GM12878 (cell line): ENCODE data around the gene EFCC1. TPM values are rescaled to one million over a fixed set of nuclear protein-coding genes. Genes with fewer than 3 reads are reported as not detected.
A peak's percentile ranks its signal among the peaks of the same experiment; 100 is the strongest.

ENCODE experiments used
- CBX5 ChIP-seq: sonication (generic); IDR thresholded peaks from 2 replicates; pipeline ENCODE4 v1.6.1; 2016; ENCODE audit warnings: low read depth, moderate library complexity, mild to moderate bottlenecking, inconsistent platforms
- CREB1 ChIP-seq: IDR thresholded peaks from 2 replicates; pipeline ENCODE4 v1.6.1; 2012; ENCODE audit warnings: low read depth, mild to moderate bottlenecking, inconsistent platforms
- EED ChIP-seq: sonication (generic); IDR thresholded peaks from 2 replicates; pipeline ENCODE4 v1.6.1; 2016; ENCODE audit warnings: antibody characterized with exemption, low read depth
- EP300 ChIP-seq, 2 experiments: fragments of 150-350 bp in 1 of 2; IDR thresholded peaks; 2 replicates each; pipeline ENCODE4 v1.6.1; 2011 to 2012; ENCODE audit warnings: low read depth in 2 of 2, low read length in 2 of 2, borderline replicate concordance in 1 of 2, improper control_type of control experiment in 1 of 2, inconsistent platforms in 1 of 2; ENCODE audit not compliant: control insufficient read depth in 1 of 2
- ETV6 ChIP-seq, 2 experiments: fragments of 450-650 bp in 1 of 2; IDR thresholded peaks in 1 of 2; conservative IDR thresholded peaks in 1 of 2; 2 replicates each; pipeline ENCODE4 v1.6.1; 2014; ENCODE audit warnings: antibody characterized with exemption in 1 of 2, borderline replicate concordance in 1 of 2, low read depth in 1 of 2, mild to moderate bottlenecking in 1 of 2, moderate library complexity in 1 of 2
- EZH2 ChIP-seq: IDR thresholded peaks from 2 replicates; pipeline ENCODE4 v1.6.1; 2012; ENCODE audit warnings: low read depth, mild to moderate bottlenecking, control low read depth, inconsistent platforms, low read length, borderline replicate concordance; ENCODE audit not compliant: control insufficient read depth
- HDAC6 ChIP-seq: fragments of 200-600 bp; sonication (generic); IDR thresholded peaks from one replicate; pipeline ENCODE4 v1.8.0; 2017; ENCODE audit warnings: antibody characterized with exemption; ENCODE audit not compliant: unreplicated experiment
- IRF4 ChIP-seq: IDR thresholded peaks from 2 replicates; pipeline ENCODE4 v1.6.1; 2011; ENCODE audit warnings: low read depth, low read length
- JUND ChIP-seq: IDR thresholded peaks from 2 replicates; pipeline ENCODE4 v1.6.1; 2012; ENCODE audit warnings: low read depth, mild to moderate bottlenecking, low read length, improper control_type of control experiment, moderate library complexity
- KDM1A ChIP-seq: fragments of 200-600 bp; sonication (generic); IDR thresholded peaks from 2 replicates; pipeline ENCODE4 v1.6.1; 2016; ENCODE audit warnings: borderline replicate concordance
- MYC ChIP-seq: IDR thresholded peaks from 2 replicates; pipeline ENCODE4 v1.6.1; 2011; ENCODE audit warnings: mild to moderate bottlenecking, low read length, moderate library complexity, inconsistent platforms; ENCODE audit not compliant: insufficient read depth, insufficient replicate concordance, insufficient read length, severe bottlenecking
- PML ChIP-seq: IDR thresholded peaks from 2 replicates; pipeline ENCODE4 v1.6.1; 2012; ENCODE audit warnings: low read length, inconsistent platforms
- SIX5 ChIP-seq: IDR thresholded peaks from 2 replicates; pipeline ENCODE4 v1.6.1; 2011; ENCODE audit warnings: mild to moderate bottlenecking, low read depth, low read length, moderate library complexity; ENCODE audit not compliant: severe bottlenecking
- SUZ12 ChIP-seq: fragments of 200-600 bp; sonication (generic); IDR thresholded peaks from one replicate; pipeline ENCODE4 v1.6.1; 2018; ENCODE audit warnings: antibody characterized with exemption, mild to moderate bottlenecking; ENCODE audit not compliant: unreplicated experiment
- TBL1XR1 ChIP-seq: IDR thresholded peaks from 2 replicates; pipeline ENCODE4 v1.6.1; 2012; ENCODE audit warnings: low read depth, low read length, improper control_type of control experiment
- TCF12 ChIP-seq: IDR thresholded peaks from 2 replicates; pipeline ENCODE4 v1.6.1; 2011; ENCODE audit warnings: low read depth, mild to moderate bottlenecking, low read length
- ZNF622 ChIP-seq: fragments of 450-650 bp; IDR thresholded peaks from 2 replicates; pipeline ENCODE4 v1.6.1; 2017; ENCODE audit warnings: mild to moderate bottlenecking, inconsistent platforms
- polyA plus RNA-seq, 11 experiments: library from polyadenylated mRNA; depleted of rRNA in 4 of 11; unstranded in 6 of 11; stranded (reverse) in 5 of 11; fragments of >200 nt; fragmentation: Nextera tagmentation in 4 of 11; fragmentation: Illumina TruSeq in 1 of 11; extraction: Ambion mirVana in 4 of 11; extraction: Trizol in 1 of 11; gene quantifications; 1 replicate in 1 of 11; 2 replicates in 10 of 11; pipeline versions ENCODE4 v1.2.1 to v1.2.3, GENCODE V29; 2011 to 2016; ENCODE audit warnings: inconsistent platforms in 2 of 11, missing spikeins in 2 of 11, low read depth in 1 of 11
- total RNA-seq, 4 experiments: library from RNA; depleted of rRNA in 3 of 4; stranded (reverse); fragments of >200 nt in 3 of 4; fragmentation: Illumina TruSeq in 1 of 4; extraction: Trizol in 1 of 4; gene quantifications; 2 replicates each; pipeline versions ENCODE4 v1.2.1 to v1.2.3, GENCODE V29; 2013 to 2021
- TF ChIP-seq, protein P1 (sequence below): fragments of 450-650 bp; IDR thresholded peaks from 2 replicates; pipeline ENCODE4 v1.6.1; 2017; ENCODE audit warnings: mild to moderate bottlenecking, moderate library complexity
- TF ChIP-seq, protein P2 (sequence below): fragments of 450-650 bp; IDR thresholded peaks from 2 replicates; pipeline ENCODE4 v1.6.1; 2018; ENCODE audit warnings: borderline replicate concordance, mild to moderate bottlenecking; ENCODE audit not compliant: partially characterized antibody
- TF ChIP-seq, protein P3 (sequence below): IDR thresholded peaks from 2 replicates; pipeline ENCODE4 v1.6.1; 2012; ENCODE audit warnings: low read depth, low read length, improper control_type of control experiment

EFCC1 gene
- total and polyA plus RNA-seq, 10 of the 15 experiments (the other 5 are each of a cell fraction or from before 2014, with no cell fraction given), result not detected

DNA sequence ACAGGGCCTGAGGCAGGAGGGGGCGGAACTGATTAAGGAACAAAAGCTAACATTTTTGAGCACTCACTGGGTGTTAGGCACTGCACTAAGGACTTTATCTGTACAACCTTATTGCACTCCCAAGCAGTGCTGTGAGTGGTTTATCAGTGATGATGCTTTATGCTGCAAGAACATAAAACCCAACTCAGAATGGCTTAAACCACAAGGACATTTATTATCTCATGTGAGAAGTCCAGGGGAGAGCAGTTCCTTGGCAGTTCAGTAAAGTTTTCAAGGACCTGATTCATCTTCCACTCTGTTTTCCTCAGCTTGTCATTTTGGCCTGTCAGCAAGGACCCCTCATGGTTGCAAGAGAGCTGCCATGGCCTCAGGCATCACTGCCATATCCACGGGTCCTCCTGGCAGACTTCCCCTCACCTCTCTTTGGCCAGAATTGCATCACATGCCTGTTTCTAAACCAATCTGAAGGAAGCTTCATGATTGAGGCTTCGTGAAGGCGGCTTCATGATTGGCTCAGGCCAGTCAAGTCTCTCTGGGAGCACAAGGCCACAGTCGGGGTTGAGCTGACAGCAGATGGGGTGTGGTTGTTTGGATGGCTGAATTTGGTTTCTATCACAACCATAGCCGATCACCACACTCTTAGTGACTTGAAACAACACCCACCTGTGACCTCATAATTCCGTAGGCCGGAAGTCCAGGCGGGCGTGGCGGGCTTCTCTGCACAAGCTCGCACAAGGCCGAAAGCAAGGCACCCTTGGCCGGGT lies 15.8 kb downstream of the EFCC1 start (continued):
- TF ChIP-seq, protein P1, sequence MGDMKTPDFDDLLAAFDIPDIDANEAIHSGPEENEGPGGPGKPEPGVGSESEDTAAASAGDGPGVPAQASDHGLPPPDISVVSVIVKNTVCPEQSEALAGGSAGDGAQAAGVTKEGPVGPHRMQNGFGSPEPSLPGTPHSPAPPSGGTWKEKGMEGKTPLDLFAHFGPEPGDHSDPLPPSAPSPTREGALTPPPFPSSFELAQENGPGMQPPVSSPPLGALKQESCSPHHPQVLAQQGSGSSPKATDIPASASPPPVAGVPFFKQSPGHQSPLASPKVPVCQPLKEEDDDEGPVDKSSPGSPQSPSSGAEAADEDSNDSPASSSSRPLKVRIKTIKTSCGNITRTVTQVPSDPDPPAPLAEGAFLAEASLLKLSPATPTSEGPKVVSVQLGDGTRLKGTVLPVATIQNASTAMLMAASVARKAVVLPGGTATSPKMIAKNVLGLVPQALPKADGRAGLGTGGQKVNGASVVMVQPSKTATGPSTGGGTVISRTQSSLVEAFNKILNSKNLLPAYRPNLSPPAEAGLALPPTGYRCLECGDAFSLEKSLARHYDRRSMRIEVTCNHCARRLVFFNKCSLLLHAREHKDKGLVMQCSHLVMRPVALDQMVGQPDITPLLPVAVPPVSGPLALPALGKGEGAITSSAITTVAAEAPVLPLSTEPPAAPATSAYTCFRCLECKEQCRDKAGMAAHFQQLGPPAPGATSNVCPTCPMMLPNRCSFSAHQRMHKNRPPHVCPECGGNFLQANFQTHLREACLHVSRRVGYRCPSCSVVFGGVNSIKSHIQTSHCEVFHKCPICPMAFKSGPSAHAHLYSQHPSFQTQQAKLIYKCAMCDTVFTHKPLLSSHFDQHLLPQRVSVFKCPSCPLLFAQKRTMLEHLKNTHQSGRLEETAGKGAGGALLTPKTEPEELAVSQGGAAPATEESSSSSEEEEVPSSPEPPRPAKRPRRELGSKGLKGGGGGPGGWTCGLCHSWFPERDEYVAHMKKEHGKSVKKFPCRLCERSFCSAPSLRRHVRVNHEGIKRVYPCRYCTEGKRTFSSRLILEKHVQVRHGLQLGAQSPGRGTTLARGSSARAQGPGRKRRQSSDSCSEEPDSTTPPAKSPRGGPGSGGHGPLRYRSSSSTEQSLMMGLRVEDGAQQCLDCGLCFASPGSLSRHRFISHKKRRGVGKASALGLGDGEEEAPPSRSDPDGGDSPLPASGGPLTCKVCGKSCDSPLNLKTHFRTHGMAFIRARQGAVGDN, result no peak
- TF ChIP-seq CREB1, result peak; percentile 76
- TF ChIP-seq EP300 (IDR thresholded peaks at IDR 0.05; ENCODE audit: borderline replicate concordance in 1 of 2, control insufficient read depth in 1 of 2, low read depth in 2 of 2, low read length in 2 of 2), result no peak
- TF ChIP-seq SUZ12, result no peak
- no peak for TF ChIP-seq KDM1A
- no peak for TF ChIP-seq SIX5
- TF ChIP-seq, protein P2, sequence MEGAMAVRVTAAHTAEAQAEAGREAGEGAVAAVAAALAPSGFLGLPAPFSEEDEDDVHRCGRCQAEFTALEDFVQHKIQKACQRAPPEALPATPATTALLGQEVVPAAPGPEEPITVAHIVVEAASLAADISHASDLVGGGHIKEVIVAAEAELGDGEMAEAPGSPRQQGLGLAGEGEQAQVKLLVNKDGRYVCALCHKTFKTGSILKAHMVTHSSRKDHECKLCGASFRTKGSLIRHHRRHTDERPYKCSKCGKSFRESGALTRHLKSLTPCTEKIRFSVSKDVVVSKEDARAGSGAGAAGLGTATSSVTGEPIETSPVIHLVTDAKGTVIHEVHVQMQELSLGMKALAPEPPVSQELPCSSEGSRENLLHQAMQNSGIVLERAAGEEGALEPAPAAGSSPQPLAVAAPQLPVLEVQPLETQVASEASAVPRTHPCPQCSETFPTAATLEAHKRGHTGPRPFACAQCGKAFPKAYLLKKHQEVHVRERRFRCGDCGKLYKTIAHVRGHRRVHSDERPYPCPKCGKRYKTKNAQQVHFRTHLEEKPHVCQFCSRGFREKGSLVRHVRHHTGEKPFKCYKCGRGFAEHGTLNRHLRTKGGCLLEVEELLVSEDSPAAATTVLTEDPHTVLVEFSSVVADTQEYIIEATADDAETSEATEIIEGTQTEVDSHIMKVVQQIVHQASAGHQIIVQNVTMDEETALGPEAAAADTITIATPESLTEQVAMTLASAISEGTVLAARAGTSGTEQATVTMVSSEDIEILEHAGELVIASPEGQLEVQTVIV, result no peak
- TF ChIP-seq HDAC6, result no peak
- no peak for TF ChIP-seq JUND
- TF ChIP-seq ETV6 (conservative IDR thresholded peaks at IDR 0.05 in 1 of 2, IDR thresholded peaks at IDR 0.05 in 1 of 2; ENCODE audit: borderline replicate concordance in 1 of 2, low read depth in 1 of 2), result no peak
- 0 out of 2 replicates have a peak, but pooled peaks have one; percentile 52 for TF ChIP-seq CBX5
- no peak for TF ChIP-seq TCF12
- TF ChIP-seq MYC, result no peak
- TF ChIP-seq, protein P3, sequence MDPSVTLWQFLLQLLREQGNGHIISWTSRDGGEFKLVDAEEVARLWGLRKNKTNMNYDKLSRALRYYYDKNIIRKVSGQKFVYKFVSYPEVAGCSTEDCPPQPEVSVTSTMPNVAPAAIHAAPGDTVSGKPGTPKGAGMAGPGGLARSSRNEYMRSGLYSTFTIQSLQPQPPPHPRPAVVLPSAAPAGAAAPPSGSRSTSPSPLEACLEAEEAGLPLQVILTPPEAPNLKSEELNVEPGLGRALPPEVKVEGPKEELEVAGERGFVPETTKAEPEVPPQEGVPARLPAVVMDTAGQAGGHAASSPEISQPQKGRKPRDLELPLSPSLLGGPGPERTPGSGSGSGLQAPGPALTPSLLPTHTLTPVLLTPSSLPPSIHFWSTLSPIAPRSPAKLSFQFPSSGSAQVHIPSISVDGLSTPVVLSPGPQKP, result no peak
- no peak for TF ChIP-seq EED
- no peak for TF ChIP-seq EZH2
- TF ChIP-seq ZNF622, result no peak
- TF ChIP-seq PML, result no peak
- no peak for TF ChIP-seq TBL1XR1
- TF ChIP-seq IRF4, result no peak
